ENCODE results near the gene SHC4.

The SHC4 gene

GRCh38 chr15:48823706-48824105 lies 140.0 kb downstream of the SHC4 start:
- DNase-seq (ENCODE audit: low spot score): no peak
- H3K4me3 ChIP-seq: no peak overlapping the region
- TF ChIP-seq CTCF (IDR thresholded peaks at IDR 0.05): no peak
- H3K27ac ChIP-seq: no peak overlapping the region

- H3K27ac ChIP-seq: no peak overlapping the region
- DNase-seq (ENCODE audit: low spot score): no peak
Measured at GRCh38 chr15:48823237-48823636, 140.5 kb downstream of the SHC4 start.

GRCh38 chr15:48814286-48814685 lies 149.4 kb downstream of the SHC4 start:
- no peak for TF ChIP-seq CTCF (IDR thresholded peaks at IDR 0.05)
- no peak for DNase-seq (ENCODE audit: low spot score)
- H3K4me3 ChIP-seq: no peak overlapping the region
- H3K27ac ChIP-seq: no peak overlapping the region

More at GRCh38 chr15:48823237-48823636, 140.5 kb downstream of the SHC4 start:
- no peak for TF ChIP-seq CTCF (IDR thresholded peaks at IDR 0.05)
- H3K4me3 ChIP-seq: no peak overlapping the region

- no peak for TF ChIP-seq CTCF (IDR thresholded peaks at IDR 0.05)
- Histone ChIP-seq H3K27ac (no peak overlapping the region), H3K4me3 (peak overlapping the region; percentile 85)
- no peak for DNase-seq (ENCODE audit: low spot score)
Measured at GRCh38 chr15:48811325-48811958, 152.3 kb downstream of the SHC4 start.

GRCh38 chr15:48810414-48811324 lies 153.1 kb downstream of the SHC4 start, which contains the start of gene CEP152:
TSS of gene CEP152 (minus strand) at chr15:48811069. CDS start at chr15:48805649, 5,420 bp downstream.
- Histone ChIP-seq H3K4me3 (peak within 1 kb of the TSS; percentile 85), H3K27ac (peak within 1 kb of the TSS; percentile 15 to 47)
- no peak for TF ChIP-seq CTCF (IDR thresholded peaks at IDR 0.05)
- DNase-seq (ENCODE audit: low spot score): peak; percentile 98

GRCh38 chr15:48806151-48806550 lies 157.6 kb downstream of the SHC4 start:
- TF ChIP-seq CTCF (IDR thresholded peaks at IDR 0.05): no peak
- H3K4me3 ChIP-seq: no peak overlapping the region
- no peak for DNase-seq (ENCODE audit: low spot score)
- no peak overlapping the region for H3K27ac ChIP-seq
